AG04449 (cell line): ENCODE results near the gene LINC00632.

ENCODE experiments used
- CTCF ChIA-PET: fragments of 350-600 bp; formaldehyde crosslinking; extraction: SDS; loops from one replicate; lab custom pipeline; 2021; ENCODE audit warnings: antibody characterized with exemption; lab: Yijun Ruan, JAX
- POLR2A ChIA-PET: fragments of 400-600, 350-600 bp; formaldehyde crosslinking; extraction: SDS; loops from one replicate; lab custom pipeline; 2020; ENCODE audit warnings: antibody characterized with exemption, inconsistent platforms; lab: Yijun Ruan, JAX
- DNase-seq: peaks from one replicate; pipeline ENCODE4 v3.0.0-alpha.2; 2010; ENCODE audit warnings: low read depth, low spot score
- H3K4me3 ChIP-seq: 2 replicates; pipeline ENCODE4 v1.5.1; 2011; ENCODE audit warnings: low read depth, mild to moderate bottlenecking, control low read depth, low read length
- TF ChIP-seq, protein P1 (sequence below): IDR thresholded peaks from one replicate; pipeline ENCODE4 v1.5.1; 2011; ENCODE audit warnings: mild to moderate bottlenecking, moderate library complexity, low read length, control low read depth, inconsistent platforms; ENCODE audit not compliant: insufficient read depth; ENCODE audit errors: missing control alignments

The LINC00632 gene

DNA sequence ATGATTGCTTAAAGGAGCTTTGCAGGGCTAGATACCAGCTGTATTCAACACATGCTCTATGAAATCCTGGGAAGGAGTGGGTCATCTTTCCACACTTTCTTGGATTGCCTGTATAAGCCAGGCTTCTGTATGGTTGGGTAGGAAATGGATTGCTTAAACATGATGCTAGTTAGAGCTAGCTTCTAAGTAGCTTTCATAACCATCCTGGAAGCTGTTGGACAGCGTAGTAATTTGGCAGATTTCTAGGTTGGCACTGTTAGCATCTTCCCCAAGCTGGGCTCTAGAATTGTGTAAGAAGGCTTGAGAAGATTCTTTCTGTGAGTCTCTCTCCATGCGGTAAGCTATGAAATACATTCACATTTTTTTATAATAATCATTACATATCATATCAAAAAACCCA lies 127.3 kb downstream of the LINC00632 start:
- no peak overlapping the region for H3K4me3 ChIP-seq
- ChIA-PET POLR2A (no interaction called here), CTCF (no interaction called here)
- no peak for DNase-seq
- TF ChIP-seq, protein P1, sequence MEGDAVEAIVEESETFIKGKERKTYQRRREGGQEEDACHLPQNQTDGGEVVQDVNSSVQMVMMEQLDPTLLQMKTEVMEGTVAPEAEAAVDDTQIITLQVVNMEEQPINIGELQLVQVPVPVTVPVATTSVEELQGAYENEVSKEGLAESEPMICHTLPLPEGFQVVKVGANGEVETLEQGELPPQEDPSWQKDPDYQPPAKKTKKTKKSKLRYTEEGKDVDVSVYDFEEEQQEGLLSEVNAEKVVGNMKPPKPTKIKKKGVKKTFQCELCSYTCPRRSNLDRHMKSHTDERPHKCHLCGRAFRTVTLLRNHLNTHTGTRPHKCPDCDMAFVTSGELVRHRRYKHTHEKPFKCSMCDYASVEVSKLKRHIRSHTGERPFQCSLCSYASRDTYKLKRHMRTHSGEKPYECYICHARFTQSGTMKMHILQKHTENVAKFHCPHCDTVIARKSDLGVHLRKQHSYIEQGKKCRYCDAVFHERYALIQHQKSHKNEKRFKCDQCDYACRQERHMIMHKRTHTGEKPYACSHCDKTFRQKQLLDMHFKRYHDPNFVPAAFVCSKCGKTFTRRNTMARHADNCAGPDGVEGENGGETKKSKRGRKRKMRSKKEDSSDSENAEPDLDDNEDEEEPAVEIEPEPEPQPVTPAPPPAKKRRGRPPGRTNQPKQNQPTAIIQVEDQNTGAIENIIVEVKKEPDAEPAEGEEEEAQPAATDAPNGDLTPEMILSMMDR = no peak
